HepG2 (cell line): Measurements from ENCODE around the gene HS3ST5. TPM values are rescaled to one million over a fixed set of nuclear protein-coding genes. Genes with fewer than 3 reads are reported as not detected.

Source experiments
- ATAC-seq: fragments of 200-7000 bp; cut with Tn5 transposase; 3 replicates; pipeline ENCODE4 v1.9.1; 2020; ENCODE audit warnings: mild to moderate bottlenecking, moderate library complexity
- BruUV-seq: library from RNA; stranded (reverse); fragments of 400-500 nt; replicated peaks from 2 replicates; lab custom pipeline; 2021; lab: Mats Ljungman, UMichigan
- CTCF ChIA-PET: fragments of 300-600 bp; formaldehyde crosslinking; extraction: SDS; loops from one replicate; lab custom pipeline; 2021; ENCODE audit warnings: low total read pairs, inconsistent platforms, low intra/inter-chr PET ratio; lab: Yijun Ruan, JAX
- POLR2A ChIA-PET: fragments of 350-600 bp; sonication (Branson Sonifier 250); formaldehyde crosslinking; loops from one replicate; lab custom pipeline; 2020; ENCODE audit warnings: antibody characterized with exemption, inconsistent platforms; lab: Yijun Ruan, JAX
- DNase-seq: peaks from one replicate; pipeline ENCODE4 v3.0.0-alpha.2; 2015; ENCODE audit warnings: low spot score
- FAIRE-seq: peaks from 3 replicates; lab custom pipeline; 2011; peaks lifted over from hg19 to GRCh38; lab: Jason Lieb, UNC
- H2AFZ ChIP-seq: one replicate; pipeline ENCODE4 v1.6.1; 2011; ENCODE audit warnings: low read length, inconsistent platforms
- H3K27ac ChIP-seq: fragments of 300-600 bp; 3 replicates; pipeline ENCODE4 v1.8.0; 2011; ENCODE audit warnings: mixed run types, mild to moderate bottlenecking, mixed read lengths, low read length, inconsistent platforms; ENCODE audit not compliant: insufficient read depth; ENCODE audit errors: extremely low read length
- H3K27me3 ChIP-seq, 2 experiments: fragments of 200-600 bp in 1 of 2; 2 replicates in 1 of 2; 3 replicates in 1 of 2; pipeline versions ENCODE4 v1.6.0 to v1.8.0; 2011; ENCODE audit warnings: low read length in 2 of 2, mild to moderate bottlenecking in 2 of 2, moderate library complexity in 2 of 2, inconsistent platforms in 1 of 2; ENCODE audit not compliant: insufficient read depth in 2 of 2, control insufficient read depth in 1 of 2
- H3K36me3 ChIP-seq, 2 experiments: fragments of 200-600 bp in 1 of 2; replicated peaks in 1 of 2; 2 replicates in 1 of 2; 3 replicates in 1 of 2; pipeline versions ENCODE4 v1.5.1 to v1.8.0; 2011; ENCODE audit warnings: low read length in 2 of 2, inconsistent platforms in 1 of 2; ENCODE audit not compliant: insufficient read depth in 2 of 2, control insufficient read depth in 1 of 2
- H3K4me1 ChIP-seq: 2 replicates; pipeline ENCODE4 v1.5.1; 2012; ENCODE audit warnings: low read length, inconsistent platforms; ENCODE audit not compliant: insufficient read depth
- H3K4me2 ChIP-seq: 2 replicates; pipeline ENCODE4 v1.6.0; 2011; ENCODE audit warnings: low read depth, low read length, inconsistent platforms
- H3K4me3 ChIP-seq, 3 experiments: fragments of 200-600 bp in 1 of 3; sonication (generic), shearing (Covaris generic) in 1 of 3; replicated peaks in 1 of 3; 2 replicates each; pipeline ENCODE4 v1.5.1; 2011 to 2016; ENCODE audit warnings: low read length in 3 of 3, inconsistent platforms in 2 of 3, low read depth in 2 of 3, mild to moderate bottlenecking in 2 of 3, control low read depth in 1 of 3, mixed read lengths in 1 of 3; ENCODE audit not compliant: insufficient read depth in 1 of 3
- H3K79me2 ChIP-seq: one replicate; pipeline ENCODE4 v1.6.1; 2011; ENCODE audit warnings: low read length, inconsistent platforms; ENCODE audit not compliant: insufficient read depth
- H3K9ac ChIP-seq: 2 replicates; pipeline ENCODE4 v1.6.0; 2011; ENCODE audit warnings: mild to moderate bottlenecking, low read depth, low read length, inconsistent platforms; ENCODE audit not compliant: insufficient read depth
- H3K9me3 ChIP-seq: 2 replicates; pipeline ENCODE4 v1.5.1; 2012; ENCODE audit warnings: mild to moderate bottlenecking, low read length
- H4K20me1 ChIP-seq: 2 replicates; pipeline ENCODE4 v1.6.0; 2011; ENCODE audit warnings: inconsistent platforms, mild to moderate bottlenecking, low read length, moderate library complexity; ENCODE audit not compliant: insufficient read depth
- MAFK ChIP-seq, 2 experiments: IDR thresholded peaks in 1 of 2; conservative IDR thresholded peaks in 1 of 2; 2 replicates each; pipeline ENCODE4 v1.6.1; 2011; ENCODE audit warnings: improper control_type of control experiment in 2 of 2, low read length in 2 of 2
- WGBS: methylation state at CpG from one replicate; pipeline ENCODE4 v1.1.6; 2017; ENCODE audit warnings: low lambda C conversion rate; 5-methylcytosine and 5-hydroxymethylcytosine counted together
- in situ Hi-C: cut with HindIII; loops from 2 replicates; pipeline ENCODE4 v1.10.0; 2017; ENCODE audit warnings: low pct_unique_long_range_greater_than_20kb; ENCODE audit not compliant: extremely low pct_ligation_motif_present
- intact Hi-C: fragments of 100-400 bp; cut with micrococcal nuclease; formaldehyde crosslinking; loops from one replicate; pipeline ENCODE4 v1.10.0; 2022; ENCODE audit not compliant: unreplicated experiment
- polyA plus RNA-seq, 8 experiments: library from polyadenylated mRNA; depleted of rRNA in 3 of 8; stranded (reverse) in 7 of 8; unstranded in 1 of 8; fragments of >200 nt; fragmentation: Illumina TruSeq in 4 of 8; extraction: Trizol in 4 of 8; gene quantifications; 2 replicates each; pipeline versions ENCODE4 v1.2.1 to v1.2.3, GENCODE V29; 2011 to 2016; ENCODE audit warnings: low read depth in 4 of 8, missing spikeins in 1 of 8, mixed read lengths in 1 of 8; ENCODE audit not compliant: insufficient read depth in 1 of 8
- total RNA-seq, 5 experiments: library from RNA; depleted of rRNA; stranded (reverse); fragments of >200 nt; fragmentation: Illumina TruSeq; extraction: Trizol; gene quantifications; 2 replicates each; pipeline ENCODE4 v1.2.3, GENCODE V29; 2016; ENCODE audit warnings: low read depth in 1 of 5
- TF ChIP-seq, protein P1 (sequence below): sonication (generic); formaldehyde crosslinking; IDR thresholded peaks from 2 replicates; pipeline ENCODE4 v1.5.0; 2020; ENCODE audit warnings: missing genetic modification reagents
- TF ChIP-seq, protein P2 (sequence below): sonication (generic); formaldehyde crosslinking; IDR thresholded peaks from 2 replicates; pipeline ENCODE4 v1.5.1; 2020; ENCODE audit warnings: mild to moderate bottlenecking, missing genetic modification reagents, moderate library complexity

Gene HS3ST5
- total and polyA plus RNA-seq, 2 of the 13 experiments (the other 11 are each of a cell fraction or from before 2014, with no cell fraction given): 1.1 to 1.6 TPM

DNA sequence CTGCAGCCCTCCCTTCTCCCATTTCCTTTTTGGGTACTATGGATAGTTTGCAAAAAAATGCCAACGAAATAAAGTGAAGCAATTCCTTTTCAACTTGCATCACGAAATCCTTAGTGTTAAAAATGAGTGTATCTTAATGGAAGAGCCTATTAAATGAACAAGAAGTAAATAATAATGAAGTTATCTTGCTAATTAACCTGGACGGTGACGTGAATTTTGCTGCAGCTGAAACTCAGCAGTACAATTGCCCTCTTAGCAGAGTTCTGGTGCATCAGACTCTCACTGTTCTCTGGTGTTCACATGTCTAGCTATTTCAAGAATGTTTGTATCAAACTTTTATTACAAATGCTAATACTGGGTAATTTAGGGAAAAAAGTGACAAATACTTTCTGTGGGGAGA lies 252.2 kb downstream of the HS3ST5 start:
- Histone ChIP-seq H3K27ac (no peak overlapping the region), H3K4me2 (no peak overlapping the region), H3K4me1 (peaks cover 12% of the 10 kb centered on the region), H3K9ac (no peak overlapping the region), H3K79me2 (no peaks in the 10 kb centered on the region), H4K20me1 (no peaks in the 10 kb centered on the region), H3K27me3 (no peaks in the 10 kb centered on the region), H3K9me3 (no peaks in the 10 kb centered on the region), H2AFZ (no peak overlapping the region), H3K4me3 (no peak overlapping the region), H3K36me3 (no peaks in the 10 kb centered on the region)
- CTCF ChIA-PET: no interaction called here
- POLR2A ChIA-PET: no interaction called here
- BruUV-seq: no TSS peak
- FAIRE-seq (no peak), ATAC-seq (no peak), DNase-seq (no peak)
- 65% methylated on average over 4 of the region's 4 CpGs for WGBS
- in situ Hi-C loops: no loop called here
- intact Hi-C loops: no loop called here
- TF ChIP-seq, protein P1, sequence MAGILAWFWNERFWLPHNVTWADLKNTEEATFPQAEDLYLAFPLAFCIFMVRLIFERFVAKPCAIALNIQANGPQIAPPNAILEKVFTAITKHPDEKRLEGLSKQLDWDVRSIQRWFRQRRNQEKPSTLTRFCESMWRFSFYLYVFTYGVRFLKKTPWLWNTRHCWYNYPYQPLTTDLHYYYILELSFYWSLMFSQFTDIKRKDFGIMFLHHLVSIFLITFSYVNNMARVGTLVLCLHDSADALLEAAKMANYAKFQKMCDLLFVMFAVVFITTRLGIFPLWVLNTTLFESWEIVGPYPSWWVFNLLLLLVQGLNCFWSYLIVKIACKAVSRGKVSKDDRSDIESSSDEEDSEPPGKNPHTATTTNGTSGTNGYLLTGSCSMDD (CRISPR knock-in tag): no peak
- no peak for TF ChIP-seq MAFK (conservative IDR thresholded peaks at IDR 0.05 in 1 of 2, IDR thresholded peaks at IDR 0.05 in 1 of 2; ENCODE audit: low read length in 2 of 2)
- TF ChIP-seq, protein P2, sequence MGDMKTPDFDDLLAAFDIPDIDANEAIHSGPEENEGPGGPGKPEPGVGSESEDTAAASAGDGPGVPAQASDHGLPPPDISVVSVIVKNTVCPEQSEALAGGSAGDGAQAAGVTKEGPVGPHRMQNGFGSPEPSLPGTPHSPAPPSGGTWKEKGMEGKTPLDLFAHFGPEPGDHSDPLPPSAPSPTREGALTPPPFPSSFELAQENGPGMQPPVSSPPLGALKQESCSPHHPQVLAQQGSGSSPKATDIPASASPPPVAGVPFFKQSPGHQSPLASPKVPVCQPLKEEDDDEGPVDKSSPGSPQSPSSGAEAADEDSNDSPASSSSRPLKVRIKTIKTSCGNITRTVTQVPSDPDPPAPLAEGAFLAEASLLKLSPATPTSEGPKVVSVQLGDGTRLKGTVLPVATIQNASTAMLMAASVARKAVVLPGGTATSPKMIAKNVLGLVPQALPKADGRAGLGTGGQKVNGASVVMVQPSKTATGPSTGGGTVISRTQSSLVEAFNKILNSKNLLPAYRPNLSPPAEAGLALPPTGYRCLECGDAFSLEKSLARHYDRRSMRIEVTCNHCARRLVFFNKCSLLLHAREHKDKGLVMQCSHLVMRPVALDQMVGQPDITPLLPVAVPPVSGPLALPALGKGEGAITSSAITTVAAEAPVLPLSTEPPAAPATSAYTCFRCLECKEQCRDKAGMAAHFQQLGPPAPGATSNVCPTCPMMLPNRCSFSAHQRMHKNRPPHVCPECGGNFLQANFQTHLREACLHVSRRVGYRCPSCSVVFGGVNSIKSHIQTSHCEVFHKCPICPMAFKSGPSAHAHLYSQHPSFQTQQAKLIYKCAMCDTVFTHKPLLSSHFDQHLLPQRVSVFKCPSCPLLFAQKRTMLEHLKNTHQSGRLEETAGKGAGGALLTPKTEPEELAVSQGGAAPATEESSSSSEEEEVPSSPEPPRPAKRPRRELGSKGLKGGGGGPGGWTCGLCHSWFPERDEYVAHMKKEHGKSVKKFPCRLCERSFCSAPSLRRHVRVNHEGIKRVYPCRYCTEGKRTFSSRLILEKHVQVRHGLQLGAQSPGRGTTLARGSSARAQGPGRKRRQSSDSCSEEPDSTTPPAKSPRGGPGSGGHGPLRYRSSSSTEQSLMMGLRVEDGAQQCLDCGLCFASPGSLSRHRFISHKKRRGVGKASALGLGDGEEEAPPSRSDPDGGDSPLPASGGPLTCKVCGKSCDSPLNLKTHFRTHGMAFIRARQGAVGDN (CRISPR knock-in tag): no peak
